Measurements from ENCODE around the gene SMAD7. TPM values are rescaled to one million over a fixed set of nuclear protein-coding genes. Genes with fewer than 3 reads are reported as not detected.

Gene SMAD7
- total RNA-seq, 1 donor from 2014 or later, result 8.9 TPM

- peak overlapping the region; percentile 71 to 94 (median 93) for H3K9ac ChIP-seq (ENCODE audit: low read depth in 1 of 3, low read length in 3 of 3)
- H3K27ac ChIP-seq (ENCODE audit: low read depth, low read length), result peak overlapping the region; percentile 100
- no peaks in the 10 kb centered on the region for H3K9me3 ChIP-seq (ENCODE audit: control insufficient read depth in 3 of 3, low read length in 3 of 3)
- no peaks in the 10 kb centered on the region for H3K27me3 ChIP-seq (ENCODE audit: control insufficient read depth in 3 of 3, insufficient read depth in 3 of 3, low read length in 3 of 3)
- peak overlapping the region; percentile 68 to 76 (median 73) for H3K4me3 ChIP-seq (ENCODE audit: low read length in 3 of 3)
- H3K36me3 ChIP-seq (ENCODE audit: control insufficient read depth in 3 of 3, insufficient read depth in 3 of 3, low read length in 3 of 3), result peaks cover 0 to 9% (median 0%) of the 10 kb centered on the region in 3 donors
- H3K4me1 ChIP-seq (ENCODE audit: control insufficient read depth in 3 of 3, insufficient read depth in 3 of 3, low read length in 3 of 3), result peaks cover 38 to 57% (median 45%) of the 10 kb centered on the region in 3 donors
Observed at GRCh38 chr18:48952287-48953103, 1.7 kb upstream of the SMAD7 start.

DNA sequence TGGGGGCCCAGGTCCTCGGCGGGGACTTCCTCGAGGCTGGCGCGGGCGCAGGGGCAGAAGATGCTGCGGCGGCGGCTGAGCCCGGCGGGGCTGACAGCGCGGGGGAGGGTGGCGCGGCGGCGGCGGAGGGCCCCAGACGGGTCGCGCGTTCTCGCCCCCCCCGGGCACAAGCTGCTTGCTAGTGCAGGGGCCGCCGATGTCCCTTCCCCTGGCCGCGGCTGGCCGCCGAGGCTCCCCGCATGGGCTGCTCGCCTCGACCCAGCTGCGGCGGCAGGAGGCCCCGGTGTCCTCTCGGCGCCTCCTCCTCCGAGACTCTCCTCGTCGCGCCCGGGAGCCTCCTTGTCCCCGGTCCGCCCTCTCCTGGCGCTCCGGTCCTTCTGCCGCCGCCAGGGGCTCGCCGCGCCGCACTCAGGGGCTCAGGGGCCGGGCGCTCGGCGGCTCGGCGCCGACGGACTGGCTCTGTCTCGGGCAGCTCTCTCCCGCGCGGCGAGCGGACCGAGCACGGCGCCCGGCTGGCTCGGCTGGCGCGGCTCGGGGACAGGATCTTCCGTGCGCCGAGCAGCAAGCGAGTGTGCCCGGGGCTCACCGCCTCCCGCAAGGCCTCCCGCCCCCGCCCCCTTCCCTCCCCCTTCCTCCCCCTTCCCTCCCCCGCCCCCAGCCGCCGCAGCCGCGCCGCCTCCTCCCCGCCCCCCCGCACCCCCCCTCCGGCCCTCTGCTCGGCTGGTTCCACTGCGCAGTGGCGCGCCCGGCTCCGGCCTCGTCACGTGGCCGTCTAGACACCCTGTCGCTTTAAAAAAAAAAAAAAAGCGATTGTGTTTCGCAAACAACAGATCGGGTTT lies 902 bp upstream of the SMAD7 start:
- peak overlapping the region; percentile 89 to 96 (median 94) for H3K9ac ChIP-seq (ENCODE audit: low read depth in 1 of 3, low read length in 3 of 3)
- peaks cover 0 to 9% (median 0%) of the 10 kb centered on the region in 3 donors for H3K36me3 ChIP-seq (ENCODE audit: control insufficient read depth in 3 of 3, insufficient read depth in 3 of 3, low read length in 3 of 3)
- no peaks in the 10 kb centered on the region for H3K9me3 ChIP-seq (ENCODE audit: control insufficient read depth in 3 of 3, low read length in 3 of 3)
- H3K4me3 ChIP-seq (ENCODE audit: low read length in 3 of 3), result peak overlapping the region; percentile 79 to 85 (median 81)
- H3K4me1 ChIP-seq (ENCODE audit: control insufficient read depth in 3 of 3, insufficient read depth in 3 of 3, low read length in 3 of 3), result peaks cover 40 to 57% (median 47%) of the 10 kb centered on the region in 3 donors
- no peaks in the 10 kb centered on the region for H3K27me3 ChIP-seq (ENCODE audit: control insufficient read depth in 3 of 3, insufficient read depth in 3 of 3, low read length in 3 of 3)
- H3K27ac ChIP-seq (ENCODE audit: low read depth, low read length), result peak overlapping the region; percentile 100

DNA sequence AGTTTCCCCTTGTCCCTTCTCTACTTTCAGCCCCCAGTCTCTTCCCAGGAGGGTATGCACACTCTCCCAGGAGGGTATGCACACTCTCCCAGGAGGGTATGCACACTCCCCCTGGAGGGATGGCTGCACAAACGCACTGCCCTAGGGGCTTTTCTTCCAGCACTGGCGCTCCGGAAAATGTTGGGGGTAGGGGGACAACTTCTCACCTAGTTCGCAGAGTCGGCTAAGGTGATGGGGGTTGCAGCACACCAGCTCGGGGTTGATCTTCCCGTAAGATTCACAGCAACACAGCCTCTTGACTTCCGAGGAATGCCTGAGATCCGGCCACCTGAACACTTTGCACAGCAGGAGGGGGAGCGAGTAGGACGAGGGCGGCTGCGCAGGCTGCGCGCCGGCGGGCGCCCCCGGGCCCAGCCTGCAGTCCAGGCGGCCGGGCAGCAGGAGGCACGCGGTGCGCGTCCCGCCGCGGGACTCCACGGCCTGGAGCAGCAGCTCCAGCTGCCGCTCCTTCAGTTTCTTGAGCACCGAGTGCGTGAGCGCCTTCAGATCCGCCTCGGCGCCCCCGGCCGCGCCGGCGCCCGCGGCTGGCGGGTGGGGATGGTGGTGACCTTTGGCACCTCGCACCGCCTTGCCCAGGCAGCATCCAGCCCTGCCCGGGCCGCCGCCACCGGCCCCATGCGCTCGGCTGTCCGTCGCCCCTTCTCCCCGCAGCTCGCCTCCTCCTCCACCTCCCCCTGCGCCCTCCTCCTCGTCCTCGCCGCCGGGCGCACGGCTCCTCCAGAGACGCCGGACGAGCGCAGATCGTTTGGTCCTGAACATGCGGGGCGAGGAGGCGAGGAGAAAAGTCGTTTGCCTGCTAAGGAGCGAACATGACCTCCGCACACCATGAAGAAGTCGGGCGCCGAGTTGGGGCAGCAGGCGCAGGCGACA lies 894 bp downstream of the SMAD7 start:
- Histone ChIP-seq H3K9me3 (ENCODE audit: control insufficient read depth in 3 of 3, low read length in 3 of 3) (no peaks in the 10 kb centered on the region), H3K36me3 (ENCODE audit: control insufficient read depth in 3 of 3, insufficient read depth in 3 of 3, low read length in 3 of 3) (peaks cover 0 to 9% (median 9%) of the 10 kb centered on the region in 3 donors), H3K4me3 (ENCODE audit: low read length in 3 of 3) (peak overlapping the region; percentile 92 to 94 (median 92)), H3K4me1 (ENCODE audit: control insufficient read depth in 3 of 3, insufficient read depth in 3 of 3, low read length in 3 of 3) (peaks cover 41 to 57% (median 49%) of the 10 kb centered on the region in 3 donors), H3K27ac (ENCODE audit: low read depth, low read length) (peak overlapping the region; percentile 80), H3K9ac (ENCODE audit: low read depth in 1 of 3, low read length in 3 of 3) (peak overlapping the region; percentile 83 to 96 (median 90)), H3K27me3 (ENCODE audit: control insufficient read depth in 3 of 3, insufficient read depth in 3 of 3, low read length in 3 of 3) (no peaks in the 10 kb centered on the region)

DNA sequence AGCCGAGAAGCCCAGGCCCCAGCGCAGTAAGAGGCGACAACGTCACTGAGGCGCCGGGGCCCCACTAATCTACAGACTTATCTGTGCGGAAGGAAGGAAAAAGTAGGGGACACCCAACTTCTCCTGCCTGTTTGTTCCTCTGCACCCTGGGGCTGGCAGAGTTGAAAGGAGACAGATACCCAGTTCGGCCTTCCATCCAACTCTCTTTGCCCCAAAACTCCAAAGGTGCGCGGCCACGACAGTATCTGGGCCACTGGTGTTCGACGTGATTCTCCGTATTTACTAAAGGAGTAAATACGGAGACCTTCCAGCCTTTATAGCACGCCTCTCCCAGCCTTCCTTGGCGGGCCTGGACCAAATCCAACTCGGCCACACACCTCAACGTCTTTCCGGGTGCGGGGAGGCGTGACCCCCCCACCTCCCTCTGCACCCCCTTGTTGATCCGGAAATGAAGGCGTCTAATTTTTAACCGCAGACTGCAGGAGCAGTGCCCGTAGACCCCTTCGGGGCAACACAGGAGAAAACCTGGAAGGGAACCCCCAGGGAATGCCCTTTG lies 1.6 kb downstream of the SMAD7 start:
- peak overlapping the region; percentile 92 to 94 (median 92) for H3K4me3 ChIP-seq (ENCODE audit: low read length in 3 of 3)
- H3K27ac ChIP-seq (ENCODE audit: low read depth, low read length), result peak overlapping the region; percentile 80
- no peaks in the 10 kb centered on the region for H3K27me3 ChIP-seq (ENCODE audit: control insufficient read depth in 3 of 3, insufficient read depth in 3 of 3, low read length in 3 of 3)
- peak overlapping the region; percentile 83 to 96 (median 90) for H3K9ac ChIP-seq (ENCODE audit: low read depth in 1 of 3, low read length in 3 of 3)
- peaks cover 43 to 58% (median 53%) of the 10 kb centered on the region in 3 donors for H3K4me1 ChIP-seq (ENCODE audit: control insufficient read depth in 3 of 3, insufficient read depth in 3 of 3, low read length in 3 of 3)
- no peaks in the 10 kb centered on the region for H3K9me3 ChIP-seq (ENCODE audit: control insufficient read depth in 3 of 3, low read length in 3 of 3)
- H3K36me3 ChIP-seq (ENCODE audit: control insufficient read depth in 3 of 3, insufficient read depth in 3 of 3, low read length in 3 of 3), result peaks cover 3 to 13% (median 9%) of the 10 kb centered on the region in 3 donors

- Histone ChIP-seq H3K4me1 (ENCODE audit: control insufficient read depth in 3 of 3, insufficient read depth in 3 of 3, low read length in 3 of 3) (peaks cover 50 to 63% (median 59%) of the 10 kb centered on the region in 3 donors), H3K27me3 (ENCODE audit: control insufficient read depth in 3 of 3, insufficient read depth in 3 of 3, low read length in 3 of 3) (no peaks in the 10 kb centered on the region), H3K9ac (ENCODE audit: low read depth in 1 of 3, low read length in 3 of 3) (peak overlapping the region; percentile 83 to 96 (median 90)), H3K4me3 (ENCODE audit: low read length in 3 of 3) (peak overlapping the region; percentile 92 to 94 (median 92)), H3K9me3 (ENCODE audit: control insufficient read depth in 3 of 3, low read length in 3 of 3) (no peaks in the 10 kb centered on the region), H3K36me3 (ENCODE audit: control insufficient read depth in 3 of 3, insufficient read depth in 3 of 3, low read length in 3 of 3) (peaks cover 5 to 15% (median 9%) of the 10 kb centered on the region in 3 donors), H3K27ac (ENCODE audit: low read depth, low read length) (peak overlapping the region; percentile 80)
Observed at GRCh38 chr18:48948112-48949049, 2.4 kb downstream of the SMAD7 start.

- Histone ChIP-seq H3K9me3 (ENCODE audit: control insufficient read depth in 3 of 3, low read length in 3 of 3) (no peaks in the 10 kb centered on the region), H3K4me1 (ENCODE audit: control insufficient read depth in 3 of 3, insufficient read depth in 3 of 3, low read length in 3 of 3) (peaks cover 54 to 65% (median 58%) of the 10 kb centered on the region in 3 donors), H3K4me3 (ENCODE audit: low read length in 3 of 3) (peak overlapping the region; percentile 92 to 94 (median 92)), H3K27me3 (ENCODE audit: control insufficient read depth in 3 of 3, insufficient read depth in 3 of 3, low read length in 3 of 3) (no peaks in the 10 kb centered on the region), H3K27ac (ENCODE audit: low read depth, low read length) (peak overlapping the region; percentile 80), H3K36me3 (ENCODE audit: control insufficient read depth in 3 of 3, insufficient read depth in 3 of 3, low read length in 3 of 3) (peaks cover 5 to 15% (median 9%) of the 10 kb centered on the region in 3 donors), H3K9ac (ENCODE audit: low read depth in 1 of 3, low read length in 3 of 3) (peak overlapping the region; percentile 52 to 96 (median 83))
Observed at GRCh38 chr18:48947560-48947959, 3.2 kb downstream of the SMAD7 start.

DNA sequence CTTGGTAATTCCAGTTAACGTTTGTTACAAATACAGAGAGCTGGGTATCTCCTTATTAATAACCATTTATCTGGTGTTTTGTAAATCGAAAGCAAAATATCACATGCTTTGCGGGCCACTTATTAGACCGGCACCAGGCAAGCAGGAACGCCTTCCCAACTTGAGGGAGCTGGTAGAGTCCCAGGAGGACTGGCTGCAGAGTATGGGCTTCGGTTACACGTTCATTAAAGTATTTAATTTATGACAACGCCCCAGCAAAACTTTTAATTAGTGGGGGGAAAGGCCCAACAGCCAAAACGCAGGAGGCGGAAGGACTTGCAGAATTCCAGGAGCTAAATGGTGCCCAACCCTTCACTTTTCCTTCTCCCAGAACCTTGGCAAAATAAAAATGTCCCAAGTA lies 3.7 kb downstream of the SMAD7 start:
- no peaks in the 10 kb centered on the region for H3K27me3 ChIP-seq (ENCODE audit: control insufficient read depth in 3 of 3, insufficient read depth in 3 of 3, low read length in 3 of 3)
- peak overlapping the region; percentile 80 for H3K27ac ChIP-seq (ENCODE audit: low read depth, low read length)
- peak overlapping the region; percentile 52 to 96 (median 83) for H3K9ac ChIP-seq (ENCODE audit: low read depth in 1 of 3, low read length in 3 of 3)
- peaks cover 57 to 70% (median 59%) of the 10 kb centered on the region in 3 donors for H3K4me1 ChIP-seq (ENCODE audit: control insufficient read depth in 3 of 3, insufficient read depth in 3 of 3, low read length in 3 of 3)
- peaks cover 5 to 16% (median 9%) of the 10 kb centered on the region in 3 donors for H3K36me3 ChIP-seq (ENCODE audit: control insufficient read depth in 3 of 3, insufficient read depth in 3 of 3, low read length in 3 of 3)
- H3K4me3 ChIP-seq (ENCODE audit: low read length in 3 of 3), result peak overlapping the region; percentile 92 to 94 (median 92)
- H3K9me3 ChIP-seq (ENCODE audit: control insufficient read depth in 3 of 3, low read length in 3 of 3), result no peaks in the 10 kb centered on the region

DNA sequence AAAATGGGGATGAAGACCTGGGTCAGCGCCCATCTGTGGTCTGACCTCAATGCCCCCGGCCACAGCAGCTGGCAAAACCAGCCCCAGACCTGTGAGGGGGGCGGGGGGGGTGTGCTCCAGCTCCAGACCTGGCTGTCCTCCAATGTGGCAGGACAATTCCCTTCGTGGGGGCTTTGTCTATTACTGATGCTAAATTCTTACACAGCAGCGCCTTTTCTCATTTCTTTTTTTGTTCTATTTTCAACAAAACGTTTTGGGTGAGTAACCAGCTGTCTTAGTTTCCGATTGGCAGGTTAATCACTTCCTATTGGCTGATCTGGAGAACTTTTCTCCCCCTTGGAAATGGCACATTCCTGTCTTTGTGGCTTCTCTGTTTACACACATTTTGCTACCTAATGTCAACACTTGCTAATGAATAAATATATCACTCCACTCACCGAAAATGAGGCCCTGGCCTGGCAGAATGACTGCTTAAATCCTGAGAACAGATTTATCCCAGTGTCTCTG lies 4.4 kb downstream of the SMAD7 start:
- peak overlapping the region; percentile 80 for H3K27ac ChIP-seq (ENCODE audit: low read depth, low read length)
- peak overlapping the region in 2 of 3 donors; percentile 83 to 96 for H3K9ac ChIP-seq (ENCODE audit: low read depth in 1 of 3, low read length in 3 of 3)
- H3K27me3 ChIP-seq (ENCODE audit: control insufficient read depth in 3 of 3, insufficient read depth in 3 of 3, low read length in 3 of 3), result no peaks in the 10 kb centered on the region
- peak overlapping the region; percentile 92 to 94 (median 92) for H3K4me3 ChIP-seq (ENCODE audit: low read length in 3 of 3)
- peaks cover 64 to 77% (median 66%) of the 10 kb centered on the region in 3 donors for H3K4me1 ChIP-seq (ENCODE audit: control insufficient read depth in 3 of 3, insufficient read depth in 3 of 3, low read length in 3 of 3)
- peaks cover 8 to 23% (median 13%) of the 10 kb centered on the region in 3 donors for H3K36me3 ChIP-seq (ENCODE audit: control insufficient read depth in 3 of 3, insufficient read depth in 3 of 3, low read length in 3 of 3)
- H3K9me3 ChIP-seq (ENCODE audit: control insufficient read depth in 3 of 3, low read length in 3 of 3), result no peaks in the 10 kb centered on the region
